Dermis microvascular lymphatic vessel endothelial cell (primary cell): ENCODE measurements around the gene TANGO2. TPM values are rescaled to one million over a fixed set of nuclear protein-coding genes. Genes with fewer than 3 reads are reported as not detected.

Source experiments
- DNase-seq, 2 donors: peaks; one replicate each; pipeline versions ENCODE4 v3.0.0 to v3.0.0-alpha.2; 2010; ENCODE audit warnings: low read depth in 2 of 2
- total RNA-seq: library from RNA; depleted of rRNA; stranded (reverse); fragments of >200 nt; gene quantifications from 2 replicates; pipeline ENCODE4 v1.2.1, GENCODE V29; 2014

The TANGO2 gene
- total RNA-seq, 1 donor from 2014 or later = 40.1 TPM

- no peak for DNase-seq
These were observed 37.8 kb upstream of the TANGO2 start for GRCh38 chr22:19982991-19983578.

GRCh38 chr22:19983741-19984140, 37.2 kb upstream of the TANGO2 start:
- DNase-seq = no peak

GRCh38 chr22:19984201-19984753, 36.6 kb upstream of the TANGO2 start:
- peak; percentile 42 to 74 for DNase-seq

GRCh38 chr22:19984851-19985811, 35.8 kb upstream of the TANGO2 start:
- no peak for DNase-seq

GRCh38 chr22:19986011-19986409, 34.9 kb upstream of the TANGO2 start:
- no peak for DNase-seq

GRCh38 chr22:19986410-19987341, 34.2 kb upstream of the TANGO2 start:
- DNase-seq = peak; percentile 43 to 84

- no peak for DNase-seq
These were observed 33.3 kb upstream of the TANGO2 start for GRCh38 chr22:19987394-19988306.

- DNase-seq = no peak
These were observed 32.5 kb upstream of the TANGO2 start for GRCh38 chr22:19988331-19988808.

- no peak for DNase-seq
These were observed 31.8 kb upstream of the TANGO2 start for GRCh38 chr22:19988965-19989724.

- DNase-seq = no peak
These were observed 31.2 kb upstream of the TANGO2 start for GRCh38 chr22:19989725-19990067.

GRCh38 chr22:19990188-19990587, 30.7 kb upstream of the TANGO2 start:
- DNase-seq = no peak

GRCh38 chr22:19990609-19991394, 30.1 kb upstream of the TANGO2 start:
- no peak for DNase-seq

GRCh38 chr22:19991395-19991644, 29.6 kb upstream of the TANGO2 start:
- no peak for DNase-seq

GRCh38 chr22:19991645-19992451, 29.1 kb upstream of the TANGO2 start:
- DNase-seq = no peak

- no peak for DNase-seq
These were observed 28.4 kb upstream of the TANGO2 start for GRCh38 chr22:19992481-19992911.

- no peak for DNase-seq
These were observed 28.0 kb upstream of the TANGO2 start for GRCh38 chr22:19992921-19993355.

GRCh38 chr22:19993926-19994325, 27.0 kb upstream of the TANGO2 start:
- no peak for DNase-seq
